Right cardiac atrium (tissue), 5 donors: ENCODE measurements around the gene CLSTN2. TPM values are rescaled to one million over a fixed set of nuclear protein-coding genes. Genes with fewer than 3 reads are reported as not detected.

Source experiments
- ATAC-seq, 2 donors: fragments of 200-7000 bp; cut with Tn5 transposase; one replicate each; pipeline versions ENCODE4 v1.8.0 to v1.9.1; 2020; ENCODE audit warnings: moderate library complexity in 2 of 2, mild to moderate bottlenecking in 1 of 2
- DNase-seq, 3 donors: peaks; one replicate each; pipeline ENCODE4 v3.0.0-alpha.2; 2020
- H3K27ac ChIP-seq: one replicate; pipeline ENCODE4 v1.5.1; 2013; ENCODE audit warnings: mild to moderate bottlenecking, low read length, control low read depth, moderate library complexity
- H3K27me3 ChIP-seq: one replicate; pipeline ENCODE4 v1.6.1; 2013; ENCODE audit not compliant: control insufficient read depth, insufficient read depth
- H3K4me1 ChIP-seq: one replicate; pipeline ENCODE4 v1.6.1; 2013; ENCODE audit warnings: low read length; ENCODE audit not compliant: control insufficient read depth, insufficient read depth
- H3K4me3 ChIP-seq: one replicate; pipeline ENCODE4 v1.5.1; 2013; ENCODE audit warnings: low read length, control low read depth
- H3K9me3 ChIP-seq: one replicate; pipeline ENCODE4 v1.6.1; 2013; ENCODE audit warnings: low read length; ENCODE audit not compliant: control insufficient read depth
- WGBS: extraction: QIAGEN DNeasy Blood & Tissue Kit; methylation state at CpG from one replicate; pipeline ENCODE4 v1.1.7; 2013; 5-methylcytosine and 5-hydroxymethylcytosine counted together
- intact Hi-C, 4 donors: fragments of 100-400 bp; cut with DNase I; formaldehyde crosslinking; loops; one replicate each; pipeline versions ENCODE4 v1.11.0 to v1.14.0; 2022 to 2023
- polyA plus RNA-seq: library from polyadenylated mRNA; stranded (reverse); fragments of 200-250 nt; gene quantifications from one replicate; pipeline ENCODE4 v1.2.3, GENCODE V29; 2013
- total RNA-seq, 4 donors: library from RNA; stranded (reverse); fragmentation: NEBNext Ultra II Directional; extraction: Animal tissue kit (Norgen Biotek cat#: 25700); gene quantifications; one replicate each; pipeline ENCODE4 v1.2.1, GENCODE V29; 2021
- donor health status: healthy with polysubstance abuse.
- donor health status: DM: no; HTN: yes; CAD: no.
- donor health status: DM: no; HTN: no; CAD: no.
- donor health status: DM: no; HTN: yes; CAD: no; lungs with severe emphysema.
- donor health status: DM: yes; HTN: yes; CAD: no.

CLSTN2 gene
- total and polyA plus RNA-seq, 5 donors = 3.7 to 31.5 (median 24.8) TPM

DNA sequence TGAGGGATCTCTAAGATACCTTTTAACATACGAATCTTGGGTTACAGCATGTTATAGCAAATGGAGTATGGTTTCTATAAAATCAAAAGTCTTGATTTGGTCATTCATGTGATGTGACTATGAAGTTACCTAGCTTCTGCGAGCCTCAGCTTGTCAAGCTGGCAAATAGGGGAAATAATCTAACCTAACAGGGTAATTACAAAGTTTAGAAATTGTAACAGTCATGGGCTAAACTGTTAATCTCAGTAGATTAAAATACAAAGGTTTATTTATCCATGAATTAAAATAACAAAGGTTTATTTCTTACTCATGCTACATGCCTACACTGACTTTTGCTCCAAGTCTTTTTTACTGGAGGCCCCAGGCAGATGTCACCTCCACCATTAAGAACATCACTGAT, 359.1 kb downstream of the CLSTN2 start:
- 85% methylated on average over 2 of the region's 2 CpGs for WGBS
- no peaks in the 10 kb centered on the region for H3K9me3 ChIP-seq
- no peak for DNase-seq
- no peaks in the 10 kb centered on the region for H3K27me3 ChIP-seq
- no peak for ATAC-seq
- H3K27ac ChIP-seq = no peak overlapping the region
- no peak overlapping the region for H3K4me3 ChIP-seq
- H3K4me1 ChIP-seq = peaks cover 2% of the 10 kb centered on the region
- intact Hi-C loops = no loop called here

DNA sequence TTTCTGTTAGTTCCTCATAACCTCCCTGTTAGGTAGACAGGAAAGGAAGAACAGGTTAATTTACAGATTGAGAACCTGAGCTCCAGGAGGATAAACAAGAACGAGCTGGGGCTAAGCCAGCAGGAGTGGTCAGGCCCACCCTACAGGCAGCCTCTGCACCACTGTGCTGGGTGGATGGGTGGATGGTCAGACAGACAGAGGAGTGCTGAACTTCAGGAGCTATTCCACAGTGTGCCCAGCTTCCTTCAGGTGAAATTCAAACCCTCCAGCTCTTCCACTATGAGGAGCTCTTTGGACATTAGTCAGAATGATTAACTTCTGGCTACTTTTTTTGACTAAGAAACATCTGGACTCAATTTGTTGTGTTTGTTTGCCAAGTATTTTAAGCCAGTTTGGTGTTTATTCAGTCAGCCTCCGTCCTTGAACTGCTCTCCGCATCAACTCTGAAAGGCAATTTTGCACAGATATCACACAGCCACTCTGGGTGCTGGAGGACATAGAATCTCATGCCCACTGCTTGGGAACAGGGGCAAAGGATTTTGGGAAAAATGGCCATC, 361.9 kb downstream of the CLSTN2 start:
- no peak for DNase-seq
- intact Hi-C loops = no loop called here
- no peak overlapping the region for H3K27ac ChIP-seq
- no peaks in the 10 kb centered on the region for H3K4me1 ChIP-seq
- H3K9me3 ChIP-seq = no peaks in the 10 kb centered on the region
- peak; percentile 31 to 57 for ATAC-seq
- H3K4me3 ChIP-seq = no peak overlapping the region
- no peaks in the 10 kb centered on the region for H3K27me3 ChIP-seq
- WGBS = 58% methylated on average over 3 of the region's 3 CpGs

- Histone ChIP-seq H3K4me3 (no peak overlapping the region), H3K4me1 (no peaks in the 10 kb centered on the region), H3K9me3 (no peaks in the 10 kb centered on the region), H3K27ac (no peak overlapping the region), H3K27me3 (no peaks in the 10 kb centered on the region)
- ATAC-seq (no peak), DNase-seq (no peak)
- intact Hi-C loops = no loop called here
- WGBS = 93% methylated on average over 1 of the region's 1 CpG
Measured at GRCh38 chr3:140298043-140298442, 363.1 kb downstream of the CLSTN2 start.

- ATAC-seq = peak in 1 of 2 donors; percentile 36
- 79% methylated on average over 2 of the region's 2 CpGs for WGBS
Measured at GRCh38 chr3:140298569-140299070, 363.6 kb downstream of the CLSTN2 start.

DNA sequence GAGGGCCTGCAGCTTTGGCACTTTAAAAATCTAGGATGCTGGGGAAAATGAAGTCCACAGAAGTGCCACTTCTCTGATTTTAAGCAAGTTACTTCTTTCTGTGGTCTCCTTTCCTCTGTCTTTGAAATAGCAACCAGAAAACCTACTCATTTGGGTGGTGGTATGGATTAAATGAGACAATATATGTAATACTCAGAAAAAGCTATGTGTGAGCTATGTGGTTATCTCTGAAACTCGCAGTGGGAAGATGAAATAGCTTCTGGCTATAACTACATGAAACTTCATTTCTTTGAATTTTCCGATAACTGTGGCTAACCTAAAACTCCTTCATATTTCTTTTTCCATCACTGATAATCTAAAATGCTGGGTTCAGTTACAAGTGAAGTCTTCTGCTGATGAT, 368.9 kb downstream of the CLSTN2 start:
- no peaks in the 10 kb centered on the region for H3K27me3 ChIP-seq
- no peak overlapping the region for H3K27ac ChIP-seq
- no peaks in the 10 kb centered on the region for H3K4me1 ChIP-seq
- intact Hi-C loops = no loop called here
- no peak for DNase-seq
- no peaks in the 10 kb centered on the region for H3K9me3 ChIP-seq
- no peak for ATAC-seq
- WGBS = 84% methylated on average over 2 of the region's 2 CpGs
- H3K4me3 ChIP-seq = no peak overlapping the region

More at GRCh38 chr3:140298569-140299070, 363.6 kb downstream of the CLSTN2 start:
- Histone ChIP-seq H3K4me1 (no peaks in the 10 kb centered on the region), H3K9me3 (no peaks in the 10 kb centered on the region), H3K4me3 (no peak overlapping the region), H3K27me3 (no peaks in the 10 kb centered on the region), H3K27ac (no peak overlapping the region)
- DNase-seq = no peak
- intact Hi-C loops = no loop called here

- ATAC-seq = peak in 1 of 2 donors; percentile 77
- Histone ChIP-seq H3K9me3 (no peaks in the 10 kb centered on the region), H3K4me1 (no peaks in the 10 kb centered on the region), H3K27ac (no peak overlapping the region), H3K4me3 (no peak overlapping the region), H3K27me3 (no peaks in the 10 kb centered on the region)
- DNase-seq = no peak
- intact Hi-C loops = no loop called here
- 53% methylated on average over 2 of the region's 2 CpGs for WGBS
Measured at GRCh38 chr3:140308535-140308934, 373.6 kb downstream of the CLSTN2 start.

GRCh38 chr3:140311428-140311827, 376.4 kb downstream of the CLSTN2 start:
- Histone ChIP-seq H3K4me3 (no peak overlapping the region), H3K4me1 (no peaks in the 10 kb centered on the region), H3K27me3 (no peaks in the 10 kb centered on the region), H3K9me3 (no peaks in the 10 kb centered on the region), H3K27ac (no peak overlapping the region)
- intact Hi-C loops = no loop called here
- DNase-seq (no peak), ATAC-seq (no peak)
- WGBS = 90% methylated on average over 5 of the region's 5 CpGs

GRCh38 chr3:140315955-140316354, 381.0 kb downstream of the CLSTN2 start:
- no peak for ATAC-seq
- Histone ChIP-seq H3K4me1 (no peaks in the 10 kb centered on the region), H3K27ac (no peak overlapping the region), H3K4me3 (no peak overlapping the region), H3K9me3 (no peaks in the 10 kb centered on the region), H3K27me3 (no peaks in the 10 kb centered on the region)
- intact Hi-C loops = no loop called here
- DNase-seq = no peak

DNA sequence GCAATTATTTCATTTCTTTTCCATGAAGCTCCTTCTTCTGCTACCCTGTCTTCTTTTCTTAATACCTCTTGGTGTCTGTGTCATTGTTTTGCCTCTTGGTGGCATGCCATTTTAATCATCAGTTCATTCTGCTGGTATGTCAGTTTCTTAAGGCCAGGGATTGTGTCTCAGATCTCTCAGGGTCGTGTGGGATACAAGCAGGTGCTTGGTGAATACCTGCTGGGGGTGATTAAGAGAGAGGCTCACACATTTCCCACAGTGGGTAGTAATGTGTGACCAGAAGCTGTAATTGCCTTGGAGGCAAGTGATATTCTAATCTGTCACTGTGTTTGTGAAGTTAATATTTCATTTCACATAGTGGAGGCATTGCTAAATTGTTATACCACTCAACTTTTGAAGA, 381.5 kb downstream of the CLSTN2 start:
- WGBS = 46% methylated on average over 1 of the region's 1 CpG
- H3K27me3 ChIP-seq = no peaks in the 10 kb centered on the region
- no peaks in the 10 kb centered on the region for H3K9me3 ChIP-seq
- ATAC-seq (no peak), DNase-seq (no peak)
- no peaks in the 10 kb centered on the region for H3K4me1 ChIP-seq
- intact Hi-C loops = no loop called here
- no peak overlapping the region for H3K27ac ChIP-seq
- H3K4me3 ChIP-seq = no peak overlapping the region

GRCh38 chr3:140316868-140317400, 381.9 kb downstream of the CLSTN2 start:
- intact Hi-C loops = no loop called here
- no peak overlapping the region for H3K27ac ChIP-seq
- H3K9me3 ChIP-seq = no peaks in the 10 kb centered on the region
- DNase-seq = no peak
- no peak for ATAC-seq
- no peak overlapping the region for H3K4me3 ChIP-seq
- no peaks in the 10 kb centered on the region for H3K27me3 ChIP-seq
- 75% methylated on average over 2 of the region's 2 CpGs for WGBS
- H3K4me1 ChIP-seq = no peaks in the 10 kb centered on the region

GRCh38 chr3:140319739-140320138, 384.8 kb downstream of the CLSTN2 start:
- no peaks in the 10 kb centered on the region for H3K27me3 ChIP-seq
- H3K4me3 ChIP-seq = no peak overlapping the region
- DNase-seq = no peak
- WGBS = 66% methylated on average over 2 of the region's 2 CpGs
- intact Hi-C loops = no loop called here
- H3K27ac ChIP-seq = no peak overlapping the region
- no peak for ATAC-seq
- H3K4me1 ChIP-seq = no peaks in the 10 kb centered on the region
- no peaks in the 10 kb centered on the region for H3K9me3 ChIP-seq

DNA sequence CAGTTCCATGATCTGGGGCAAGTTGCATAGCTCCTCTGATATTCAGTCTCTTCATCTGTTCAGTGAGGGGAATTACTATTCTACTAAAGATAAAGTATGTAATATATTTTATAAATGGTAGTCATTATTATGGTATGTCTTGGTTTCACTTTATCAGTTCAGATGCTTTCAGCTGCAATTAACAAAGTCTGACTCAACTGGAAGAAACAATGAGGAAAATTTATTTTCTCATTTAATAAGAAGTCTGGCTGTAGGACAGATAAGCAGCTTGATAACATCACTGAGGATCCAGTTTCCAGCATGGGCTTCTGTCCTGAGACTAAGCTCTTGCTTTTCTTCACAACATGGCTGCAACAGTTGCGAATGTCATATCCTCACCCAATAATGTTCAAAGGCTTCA, 388.6 kb downstream of the CLSTN2 start:
- DNase-seq = no peak
- no peak for ATAC-seq
- H3K9me3 ChIP-seq = no peaks in the 10 kb centered on the region
- no peak overlapping the region for H3K4me3 ChIP-seq
- intact Hi-C loops = no loop called here
- H3K4me1 ChIP-seq = no peaks in the 10 kb centered on the region
- 97% methylated on average over 1 of the region's 1 CpG for WGBS
- H3K27ac ChIP-seq = no peak overlapping the region
- H3K27me3 ChIP-seq = no peaks in the 10 kb centered on the region
